ENCODE measurements around the gene SMAGP.
A peak's percentile ranks its signal among the peaks of the same experiment; 100 is the strongest.
"Not testable (repeated sequence)": the region's sequence is repeated elsewhere in the genome, so short reads cannot be mapped to it uniquely, and the experiment has no call there.

The SMAGP gene

GRCh38 chr12:51245476-51246253 is 24.6 kb downstream of the SMAGP start:
- H3K4me1 Mint-ChIP-seq (ENCODE audit: low read depth): peaks cover 56% of the 10 kb centered on the region
- H3K36me3 Mint-ChIP-seq (ENCODE audit: low read depth): peaks cover 41% of the 10 kb centered on the region
- H3K4me3 Mint-ChIP-seq: no peak overlapping the region
- H3K27me3 Mint-ChIP-seq: no peaks in the 10 kb centered on the region
- H3K9me3 Mint-ChIP-seq: no peaks in the 10 kb centered on the region
- peak overlapping the region; percentile 82 for H3K27ac Mint-ChIP-seq

GRCh38 chr12:51244269-51244668 is 25.9 kb downstream of the SMAGP start:
- H3K4me3 Mint-ChIP-seq: no peak overlapping the region
- H3K4me1 Mint-ChIP-seq (ENCODE audit: low read depth): peaks cover 67% of the 10 kb centered on the region
- peaks cover 47% of the 10 kb centered on the region for H3K36me3 Mint-ChIP-seq (ENCODE audit: low read depth)
- no peak overlapping the region for H3K27ac Mint-ChIP-seq
- H3K27me3 Mint-ChIP-seq: no peaks in the 10 kb centered on the region
- no peaks in the 10 kb centered on the region for H3K9me3 Mint-ChIP-seq

GRCh38 chr12:51242876-51243275 is 27.3 kb downstream of the SMAGP start:
- Mint-ChIP-seq H3K27me3 (no peaks in the 10 kb centered on the region), H3K36me3 (ENCODE audit: low read depth) (peaks cover 44% of the 10 kb centered on the region), H3K4me3 (peak overlapping the region; percentile 1), H3K9me3 (no peaks in the 10 kb centered on the region), H3K27ac (peak overlapping the region; percentile 33), H3K4me1 (ENCODE audit: low read depth) (peaks cover 66% of the 10 kb centered on the region)

DNA sequence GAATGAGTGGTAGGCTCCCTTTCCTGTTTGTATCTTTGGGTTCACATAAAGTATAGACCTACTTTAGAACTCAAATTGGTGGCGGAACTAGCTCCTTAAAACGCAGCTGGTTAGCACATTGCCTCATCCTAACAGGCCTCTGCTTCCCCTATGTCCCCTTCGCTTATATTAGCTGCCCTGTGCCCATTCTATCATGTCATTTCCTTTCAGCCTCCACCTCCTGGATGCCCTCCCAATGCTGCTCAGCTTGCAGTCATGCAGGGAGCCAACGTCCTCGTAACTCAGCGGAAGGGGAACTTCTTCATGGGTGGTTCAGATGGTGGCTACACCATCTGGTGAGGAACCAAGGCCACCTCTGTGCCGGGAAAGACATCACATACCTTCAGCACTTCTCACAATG is 28.1 kb downstream of the SMAGP start:
- H3K4me3 Mint-ChIP-seq: no peak overlapping the region
- no peaks in the 10 kb centered on the region for H3K9me3 Mint-ChIP-seq
- no peaks in the 10 kb centered on the region for H3K27me3 Mint-ChIP-seq
- peaks cover 44% of the 10 kb centered on the region for H3K36me3 Mint-ChIP-seq (ENCODE audit: low read depth)
- peak overlapping the region; percentile 66 for H3K27ac Mint-ChIP-seq
- peaks cover 61% of the 10 kb centered on the region for H3K4me1 Mint-ChIP-seq (ENCODE audit: low read depth)

DNA sequence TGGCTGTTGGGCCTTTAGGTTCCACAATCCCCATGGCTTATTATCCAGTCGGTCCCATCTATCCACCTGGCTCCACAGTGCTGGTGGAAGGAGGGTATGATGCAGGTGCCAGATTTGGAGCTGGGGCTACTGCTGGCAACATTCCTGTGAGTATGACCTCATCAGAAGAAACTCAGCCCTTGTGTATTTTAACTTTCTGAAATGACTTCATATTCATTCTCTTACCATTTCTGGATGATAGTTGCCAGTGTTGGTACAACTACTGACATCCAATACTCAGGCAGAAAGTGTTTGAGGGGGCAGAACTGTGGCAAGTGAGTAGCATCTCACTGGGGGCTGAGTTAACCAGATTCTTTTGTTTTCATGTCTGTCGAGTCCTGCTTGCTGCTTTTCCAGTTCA is 29.2 kb downstream of the SMAGP start:
- no peaks in the 10 kb centered on the region for H3K9me3 Mint-ChIP-seq
- peaks cover 52% of the 10 kb centered on the region for H3K4me1 Mint-ChIP-seq (ENCODE audit: low read depth)
- no peaks in the 10 kb centered on the region for H3K27me3 Mint-ChIP-seq
- H3K27ac Mint-ChIP-seq: peak overlapping the region; percentile 75
- peaks cover 40% of the 10 kb centered on the region for H3K36me3 Mint-ChIP-seq (ENCODE audit: low read depth)
- peak overlapping the region; percentile 94 for H3K4me3 Mint-ChIP-seq

- Mint-ChIP-seq H3K27ac (peak within 1 kb of the TSS; percentile 96), H3K4me1 (ENCODE audit: low read depth) (peaks cover 43% of the 10 kb centered on the region), H3K4me3 (peak within 1 kb of the TSS; percentile 94), H3K27me3 (no peaks in the 10 kb centered on the region), H3K36me3 (ENCODE audit: low read depth) (peaks cover 29% of the 10 kb centered on the region), H3K9me3 (no peaks in the 10 kb centered on the region)
Observed at GRCh38 chr12:51238510-51239334, 31.5 kb downstream of the SMAGP start, which contains the start of gene DAZAP2. Gene DAZAP2 (plus strand): TSS chr12:51238826. CDS start chr12:51238908, 82 bp downstream.

DNA sequence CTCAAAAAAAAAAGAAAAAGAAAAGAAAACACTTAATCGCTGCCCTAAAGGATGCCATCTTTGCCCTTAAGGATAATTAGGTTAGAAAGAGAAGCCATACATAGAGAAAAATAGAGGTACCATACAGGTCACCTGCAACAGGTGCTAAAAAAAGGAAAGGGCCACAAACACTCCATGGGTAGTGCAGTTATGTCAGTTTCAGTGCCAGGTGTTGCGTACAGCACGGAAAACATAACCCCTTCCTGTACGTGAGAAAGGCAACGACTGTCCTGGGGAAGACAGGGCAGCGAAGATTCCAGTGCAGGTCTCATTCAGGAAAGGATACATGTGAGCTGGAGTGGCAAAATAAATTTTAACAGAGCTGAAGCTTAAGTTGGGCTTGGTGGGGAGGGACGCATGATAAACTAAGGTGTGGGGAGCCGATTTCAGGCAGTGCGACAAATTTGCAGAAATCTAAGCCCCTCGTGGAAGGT is 32.1 kb downstream of the SMAGP start:
- H3K27me3 Mint-ChIP-seq: no peaks in the 10 kb centered on the region
- peak overlapping the region; percentile 94 for H3K4me3 Mint-ChIP-seq
- peak overlapping the region; percentile 96 for H3K27ac Mint-ChIP-seq
- H3K4me1 Mint-ChIP-seq (ENCODE audit: low read depth): peaks cover 42% of the 10 kb centered on the region
- no peaks in the 10 kb centered on the region for H3K9me3 Mint-ChIP-seq
- H3K36me3 Mint-ChIP-seq (ENCODE audit: low read depth): peaks cover 28% of the 10 kb centered on the region

DNA sequence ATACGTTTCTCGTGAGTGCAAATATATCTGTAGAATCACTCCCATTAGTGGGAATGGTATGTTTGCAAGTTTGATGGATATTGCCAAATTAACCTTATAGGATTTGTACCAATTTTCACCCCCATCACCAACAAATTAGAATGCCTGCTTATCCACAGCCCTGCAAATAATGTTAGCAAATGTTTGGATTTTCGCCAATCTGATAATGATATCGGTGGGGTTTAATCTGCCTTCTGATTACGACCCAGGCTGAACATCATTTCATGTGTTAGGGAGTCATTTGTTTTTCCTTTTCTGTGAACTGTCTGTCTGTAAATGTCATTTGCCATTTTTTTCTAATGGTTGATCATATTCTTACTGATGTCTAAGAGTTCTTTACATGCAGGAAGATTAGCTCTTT is 35.7 kb downstream of the SMAGP start:
- H3K27me3 Mint-ChIP-seq: no peaks in the 10 kb centered on the region
- H3K4me1 Mint-ChIP-seq (ENCODE audit: low read depth): peaks cover 11% of the 10 kb centered on the region
- H3K9me3 Mint-ChIP-seq: no peaks in the 10 kb centered on the region
- H3K27ac Mint-ChIP-seq: no peak overlapping the region
- H3K36me3 Mint-ChIP-seq (ENCODE audit: low read depth): no peaks in the 10 kb centered on the region
- no peak overlapping the region for H3K4me3 Mint-ChIP-seq

DNA sequence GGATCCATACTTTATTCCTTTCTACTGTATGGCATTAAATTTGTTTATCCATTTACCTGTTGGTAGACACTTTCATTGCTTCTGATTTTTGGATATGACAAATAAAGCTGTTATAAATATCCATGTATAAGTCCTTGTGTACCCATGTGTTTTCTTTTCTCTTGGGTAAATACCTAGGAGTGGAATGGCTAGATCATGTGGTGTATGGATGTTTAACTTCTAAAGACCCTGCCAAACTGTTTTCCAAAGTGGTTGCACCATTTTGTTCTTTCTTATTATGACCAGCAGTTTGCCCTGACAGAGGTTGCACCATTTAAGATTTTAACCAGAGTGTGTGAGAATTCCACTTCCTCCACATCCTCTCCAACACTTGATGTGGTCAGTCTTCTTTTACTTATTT is 37.6 kb downstream of the SMAGP start:
- Mint-ChIP-seq H3K4me1 (ENCODE audit: low read depth) (peaks cover 3% of the 10 kb centered on the region), H3K4me3 (no peak overlapping the region), H3K27ac (no peak overlapping the region), H3K9me3 (no peaks in the 10 kb centered on the region), H3K27me3 (no peaks in the 10 kb centered on the region), H3K36me3 (ENCODE audit: low read depth) (no peaks in the 10 kb centered on the region)

- no peaks in the 10 kb centered on the region for H3K36me3 Mint-ChIP-seq (ENCODE audit: low read depth)
Observed at GRCh38 chr12:51229116-51229809, 41.0 kb downstream of the SMAGP start.

DNA sequence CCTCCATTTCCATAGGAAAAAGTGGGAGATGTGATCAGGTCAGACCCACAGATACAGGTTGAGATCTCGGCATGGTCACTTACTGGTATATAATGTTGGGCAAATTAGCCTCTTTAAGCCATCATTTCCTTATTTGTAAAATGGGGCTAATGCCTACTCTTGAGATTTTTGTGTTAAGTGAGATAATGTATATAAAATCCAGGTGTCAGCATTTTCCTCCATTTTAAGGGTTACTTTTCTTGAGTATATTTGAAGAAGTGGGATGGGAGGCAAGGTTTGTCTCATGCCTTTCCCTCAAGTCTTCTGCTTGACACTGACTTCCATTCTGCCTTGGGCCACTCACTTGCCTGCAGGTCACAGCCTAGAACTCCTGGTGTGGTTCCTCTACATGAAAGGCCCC is 42.3 kb downstream of the SMAGP start:
- Mint-ChIP-seq H3K4me3 (no peak overlapping the region), H3K27ac (no peak overlapping the region), H3K36me3 (ENCODE audit: low read depth) (no peaks in the 10 kb centered on the region), H3K27me3 (no peaks in the 10 kb centered on the region), H3K9me3 (no peaks in the 10 kb centered on the region), H3K4me1 (ENCODE audit: low read depth) (no peaks in the 10 kb centered on the region)

More at GRCh38 chr12:51229116-51229809, 41.0 kb downstream of the SMAGP start:
- Mint-ChIP-seq H3K4me1 (ENCODE audit: low read depth) (no peaks in the 10 kb centered on the region), H3K27ac (no peak overlapping the region), H3K4me3 (no peak overlapping the region), H3K9me3 (no peaks in the 10 kb centered on the region), H3K27me3 (no peaks in the 10 kb centered on the region)

DNA sequence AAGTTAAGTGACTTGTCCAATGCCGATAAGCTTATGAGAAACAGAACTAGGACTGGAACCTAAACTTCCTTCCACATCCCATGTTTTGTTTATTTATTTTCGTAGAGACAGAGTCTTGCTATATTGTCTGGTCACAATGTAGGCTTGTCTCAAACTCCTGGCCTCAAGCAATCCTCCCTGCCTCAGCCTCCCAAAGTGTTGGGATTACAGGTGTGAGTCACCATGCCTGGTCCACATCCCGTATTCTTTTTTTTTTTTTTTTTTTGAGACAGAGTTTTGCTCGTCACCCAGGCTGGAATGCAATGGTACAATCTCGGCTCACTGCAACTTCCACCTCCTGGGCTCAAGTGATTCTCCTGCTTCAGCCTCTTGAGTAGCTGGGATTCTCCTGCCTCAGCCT is 43.1 kb downstream of the SMAGP start:
- not testable (repeated sequence) for H3K9me3 Mint-ChIP-seq; H3K36me3 Mint-ChIP-seq (ENCODE audit: low read depth)

DNA sequence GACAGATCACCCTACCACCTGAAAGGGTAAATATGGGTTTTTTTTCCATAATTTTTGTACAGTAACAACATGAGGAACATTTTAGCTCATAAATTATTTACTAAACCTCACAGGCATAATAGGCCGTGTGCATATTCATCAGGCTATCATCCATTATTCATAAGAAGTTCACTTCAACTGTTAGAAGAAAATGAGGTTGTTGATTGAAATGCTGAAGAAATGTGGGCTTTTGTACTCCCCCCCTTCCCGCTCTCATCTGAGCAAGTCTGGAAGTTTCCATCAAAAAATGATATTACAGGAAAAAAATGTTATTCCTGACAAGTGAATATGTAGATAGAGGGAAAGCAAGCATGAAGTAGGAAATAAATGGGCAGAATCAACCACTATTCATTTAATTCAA is 44.4 kb downstream of the SMAGP start:
- Mint-ChIP-seq H3K27me3 (no peaks in the 10 kb centered on the region), H3K27ac (no peak overlapping the region), H3K36me3 (ENCODE audit: low read depth) (no peaks in the 10 kb centered on the region), H3K4me3 (no peak overlapping the region), H3K9me3 (no peaks in the 10 kb centered on the region), H3K4me1 (ENCODE audit: low read depth) (no peaks in the 10 kb centered on the region)

More for the DNA sequence above, 43.1 kb downstream of the SMAGP start:
- not testable (repeated sequence) for H3K4me1 Mint-ChIP-seq (ENCODE audit: low read depth); H3K27ac Mint-ChIP-seq; H3K27me3 Mint-ChIP-seq; H3K4me3 Mint-ChIP-seq

DNA sequence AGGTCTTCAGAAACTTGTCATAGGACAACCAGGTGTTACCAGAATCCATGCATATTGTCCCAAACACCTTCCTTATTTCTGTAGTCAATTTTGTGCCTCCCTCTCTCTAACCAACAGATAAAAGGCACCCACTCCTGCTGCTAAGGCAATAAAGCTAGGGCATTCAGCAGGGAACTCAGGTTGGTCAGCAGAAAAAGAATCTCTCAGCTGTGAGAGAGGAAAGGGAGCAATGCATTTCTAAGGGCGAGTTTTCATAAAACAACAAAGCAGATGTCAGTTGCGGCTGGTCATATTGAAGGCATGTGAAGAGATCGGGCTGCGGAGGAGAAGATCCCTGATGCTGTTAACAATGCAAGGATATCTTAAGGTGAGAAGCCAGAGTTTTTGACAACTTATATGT is 45.0 kb downstream of the SMAGP start:
- no peak overlapping the region for H3K4me3 Mint-ChIP-seq
- H3K27me3 Mint-ChIP-seq: no peaks in the 10 kb centered on the region
- H3K27ac Mint-ChIP-seq: no peak overlapping the region
- H3K36me3 Mint-ChIP-seq (ENCODE audit: low read depth): no peaks in the 10 kb centered on the region
- H3K4me1 Mint-ChIP-seq (ENCODE audit: low read depth): no peaks in the 10 kb centered on the region
- no peaks in the 10 kb centered on the region for H3K9me3 Mint-ChIP-seq

- H3K36me3 Mint-ChIP-seq (ENCODE audit: low read depth): no peaks in the 10 kb centered on the region
- H3K27ac Mint-ChIP-seq: no peak overlapping the region
- no peaks in the 10 kb centered on the region for H3K4me1 Mint-ChIP-seq (ENCODE audit: low read depth)
- H3K4me3 Mint-ChIP-seq: no peak overlapping the region
- no peaks in the 10 kb centered on the region for H3K9me3 Mint-ChIP-seq
- no peaks in the 10 kb centered on the region for H3K27me3 Mint-ChIP-seq
Observed at GRCh38 chr12:51224625-51225024, 45.6 kb downstream of the SMAGP start.
